Endothelial cell of umbilical vein (primary cell): ENCODE measurements around the gene NPIPA8. TPM values are rescaled to one million over a fixed set of nuclear protein-coding genes. Genes with fewer than 3 reads are reported as not detected.
"Not testable (repeated sequence)": the region's sequence is repeated elsewhere in the genome, so short reads cannot be mapped to it uniquely, and the experiment has no call there.

Experiments used
- BruUV-seq: library from RNA; stranded (reverse); fragments of 400-500 nt; replicated peaks from 2 replicates; lab custom pipeline; 2021; lab: Mats Ljungman, UMichigan
- CTCF ChIA-PET: fragments of 300-600, 350-600 bp; sonication (Branson Sonifier 250); formaldehyde crosslinking; loops from one replicate; lab custom pipeline; 2021; ENCODE audit warnings: antibody characterized with exemption, inconsistent platforms; lab: Charles Lee
- POLR2A ChIA-PET: fragments of 300-600, 350-600 bp; sonication (Branson Sonifier 250); formaldehyde crosslinking; loops from one replicate; lab custom pipeline; 2021; ENCODE audit warnings: antibody characterized with exemption, inconsistent platforms; lab: Charles Lee
- DNase-seq: peaks from one replicate; pipeline ENCODE4 v3.0.0-alpha.2; 2011; ENCODE audit warnings: low read depth, low spot score
- FAIRE-seq: peaks from 2 replicates; lab custom pipeline; 2011; peaks lifted over from hg19 to GRCh38; lab: Jason Lieb, UNC
- H2AFZ ChIP-seq: 2 replicates; pipeline ENCODE4 v1.6.0; 2012; ENCODE audit warnings: low read depth, low read length, control low read depth, inconsistent platforms
- H3K27ac ChIP-seq: 2 replicates; pipeline ENCODE4 v1.5.1; 2011; ENCODE audit warnings: low read depth, mild to moderate bottlenecking, control low read depth, low read length, moderate library complexity; ENCODE audit not compliant: insufficient read depth
- H3K27me3 ChIP-seq, 2 experiments: 2 replicates each; pipeline versions ENCODE4 v1.6.0 to v1.6.1; 2011; ENCODE audit warnings: low read length in 2 of 2, mixed read lengths in 1 of 2; ENCODE audit not compliant: control insufficient read depth in 2 of 2, insufficient read depth in 2 of 2
- H3K36me3 ChIP-seq, 2 experiments: 2 replicates in 1 of 2; 3 replicates in 1 of 2; pipeline ENCODE4 v1.5.1; 2011; ENCODE audit warnings: low read length in 2 of 2, mild to moderate bottlenecking in 1 of 2, moderate library complexity in 1 of 2; ENCODE audit not compliant: control insufficient read depth in 2 of 2, insufficient read depth in 2 of 2; ENCODE audit errors: extremely low read depth in 1 of 2
- H3K4me1 ChIP-seq: 3 replicates; pipeline ENCODE4 v1.5.1; 2011; ENCODE audit warnings: mild to moderate bottlenecking, low read length; ENCODE audit not compliant: control insufficient read depth, insufficient read depth; ENCODE audit errors: extremely low read depth
- H3K4me2 ChIP-seq: 2 replicates; pipeline ENCODE4 v1.6.1; 2011; ENCODE audit warnings: low read length, control low read depth, mixed read lengths; ENCODE audit not compliant: insufficient read depth
- H3K4me3 ChIP-seq, 3 experiments: fragments of 200-600 bp in 1 of 3; sonication (generic), shearing (Covaris generic) in 1 of 3; replicated peaks in 1 of 3; 2 replicates each; pipeline ENCODE4 v1.5.1; 2011 to 2016; ENCODE audit warnings: control low read depth in 3 of 3, low read length in 3 of 3, mild to moderate bottlenecking in 2 of 3, inconsistent platforms in 1 of 3, low read depth in 1 of 3, moderate library complexity in 1 of 3; ENCODE audit not compliant: insufficient read depth in 1 of 3
- H3K79me2 ChIP-seq: 2 replicates; pipeline ENCODE4 v1.6.0; 2012; ENCODE audit warnings: low read length, inconsistent platforms; ENCODE audit not compliant: control insufficient read depth, insufficient read depth
- H3K9ac ChIP-seq: replicated peaks from 2 replicates; pipeline ENCODE3; 2011; ENCODE audit warnings: low read length, control low read depth; ENCODE audit not compliant: insufficient read depth; ENCODE audit errors: extremely low read depth
- H3K9me1 ChIP-seq: replicated peaks from 3 replicates; pipeline ENCODE4 v1.6.0; 2011; ENCODE audit warnings: mild to moderate bottlenecking, low read length; ENCODE audit not compliant: control insufficient read depth, insufficient read depth; ENCODE audit errors: extremely low read depth
- H3K9me3 ChIP-seq: replicated peaks from 2 replicates; pipeline ENCODE4 v1.5.1; 2012; ENCODE audit warnings: low read length, inconsistent platforms; ENCODE audit not compliant: control insufficient read depth, insufficient read depth
- H4K20me1 ChIP-seq: replicated peaks from 2 replicates; pipeline ENCODE3; 2011; ENCODE audit warnings: mild to moderate bottlenecking, low read length; ENCODE audit not compliant: control insufficient read depth, insufficient read depth; ENCODE audit errors: extremely low read depth
- dilution Hi-C: fragments of 300-500 bp; cut with MboI; formaldehyde crosslinking; loops from one replicate; pipeline ENCODE4 v1.15.0; 2019; ENCODE audit warnings: low sequenced_read_pairs; ENCODE audit not compliant: extremely low pct_ligation_motif_present
- intact Hi-C: fragments of 100-400 bp; cut with micrococcal nuclease; formaldehyde crosslinking; loops from one replicate; pipeline ENCODE4 v1.10.0; 2022
- microRNA-seq: library from miRNA; unstranded; fragments of <30 nt; microRNA quantifications from one replicate; pipeline ENCODE4 v1.2.0, GENCODE V29; 2021; ENCODE audit warnings: borderline number of aligned reads, borderline replicate concordance
- polyA plus RNA-seq, 4 experiments: library from polyadenylated mRNA; depleted of rRNA in 3 of 4; stranded (reverse) in 3 of 4; unstranded in 1 of 4; fragments of >200 nt; gene quantifications; 2 replicates each; pipeline versions ENCODE4 v1.2.1 to v1.2.3, GENCODE V29; 2011 to 2012; ENCODE audit warnings: missing spikeins in 1 of 4
- small RNA-seq: library from RNA; depleted of rRNA; stranded (forward); fragments of <200 nt; gene quantifications from one replicate; pipeline ENCODE3, GENCODE V24; 2012; ENCODE audit warnings: low replicate concordance, low read depth; ENCODE audit not compliant: insufficient read depth, insufficient read length
- total RNA-seq: library from RNA; stranded (reverse); gene quantifications from 2 replicates; pipeline ENCODE4 v1.2.3, GENCODE V29; 2021

The NPIPA8 gene
- total and polyA plus RNA-seq, 2 donors (not counting 3 experiments of a cell fraction or from before 2014, with no cell fraction given): 0.51 to 17.5 TPM

DNA sequence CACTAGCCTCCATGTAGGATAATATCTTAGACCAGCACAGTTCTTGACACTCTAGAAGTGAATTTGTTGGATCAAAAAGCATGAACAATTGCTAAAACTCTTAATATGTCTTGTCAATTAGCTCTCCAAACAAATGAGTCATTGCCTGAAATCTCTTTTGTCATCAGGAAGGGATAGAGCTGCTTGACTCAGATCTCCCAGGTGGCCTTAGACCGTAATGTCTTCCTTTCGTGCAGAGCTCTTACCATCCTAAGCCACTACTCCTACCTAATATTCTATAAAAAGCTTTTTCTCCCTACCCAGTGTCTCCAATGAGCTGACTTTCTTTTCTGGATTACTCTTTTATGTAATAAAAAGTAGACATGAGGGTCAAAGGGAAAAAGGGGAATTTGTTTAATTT, 66.4 kb downstream of the NPIPA8 start:
- H3K9me1 ChIP-seq, H2AFZ ChIP-seq, intact Hi-C loops, H3K4me3 ChIP-seq, BruUV-seq, H4K20me1 ChIP-seq, DNase-seq, H3K27ac ChIP-seq, CTCF ChIA-PET, H3K36me3 ChIP-seq, H3K27me3 ChIP-seq, H3K79me2 ChIP-seq, FAIRE-seq, H3K4me1 ChIP-seq, H3K9me3 ChIP-seq, dilution Hi-C loops, H3K4me2 ChIP-seq, POLR2A ChIA-PET, H3K9ac ChIP-seq: not testable (repeated sequence)

Small RNA genes within 50 kb of the gene (microRNA-seq; reads per million reads assigned to microRNA genes)
- not detected for gene MIR6511A4
- gene MIR6770-3: not detected

Small RNA genes within 50 kb of the gene (small RNA-seq; reads per million reads assigned to genes)
- gene AC126755.6: not detected
- not detected for gene MIR6511A4
- not detected for gene MIR6770-3

Other genes starting within 250 kb of the NPIPA8 start
- gene NOMO2, start 225.4 kb upstream of the NPIPA8 start, total RNA-seq: 155 and 219 TPM in 2 replicates
- gene NOMO2, start 225.4 kb upstream of the NPIPA8 start, polyA plus RNA-seq: 223 and 235 TPM in 2 replicates